AG09309 (cell line): ENCODE measurements around the gene BAIAP2.

ENCODE experiments used
- DNase-seq: peaks from one replicate; pipeline ENCODE4 v3.0.0-alpha.2; 2010; ENCODE audit warnings: low read depth
- H3K4me3 ChIP-seq: 2 replicates; pipeline ENCODE4 v1.5.1; 2011; ENCODE audit warnings: mild to moderate bottlenecking, low read depth, low read length, moderate library complexity; ENCODE audit not compliant: control insufficient read depth
- TF ChIP-seq, protein P1 (sequence below): IDR thresholded peaks from 2 replicates; pipeline ENCODE4 v1.5.1; 2011; ENCODE audit warnings: mild to moderate bottlenecking, low read depth, low read length, inconsistent platforms; ENCODE audit not compliant: insufficient read depth, control insufficient read depth; ENCODE audit errors: missing control alignments

Gene BAIAP2

DNA sequence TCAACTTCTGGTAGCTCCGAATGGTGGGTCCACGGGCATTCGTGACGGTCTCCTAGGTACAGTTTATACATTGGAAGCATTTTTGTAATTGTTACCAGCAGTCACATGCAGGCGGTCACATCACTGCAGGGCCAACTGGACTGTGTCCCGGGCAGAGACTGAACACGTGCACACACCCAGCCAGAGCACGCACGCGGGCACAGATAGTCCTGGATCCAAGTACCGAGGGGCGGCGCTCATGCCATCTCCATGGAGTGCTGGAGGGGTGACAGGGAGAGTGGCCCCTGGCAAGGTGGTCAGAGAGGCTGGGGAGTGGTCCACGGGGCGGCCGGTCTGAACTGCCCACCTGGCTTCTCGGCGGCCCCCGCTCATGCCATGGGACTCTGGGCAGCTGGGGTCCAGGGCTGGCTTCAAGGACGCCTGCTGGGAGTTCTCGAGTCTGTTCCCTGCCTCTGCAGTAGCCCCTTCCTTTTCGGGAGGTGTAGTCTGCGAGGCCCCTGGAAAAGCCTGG lies 34.2 kb downstream of the BAIAP2 start:
- H3K4me3 ChIP-seq: no peak overlapping the region
- TF ChIP-seq, protein P1, sequence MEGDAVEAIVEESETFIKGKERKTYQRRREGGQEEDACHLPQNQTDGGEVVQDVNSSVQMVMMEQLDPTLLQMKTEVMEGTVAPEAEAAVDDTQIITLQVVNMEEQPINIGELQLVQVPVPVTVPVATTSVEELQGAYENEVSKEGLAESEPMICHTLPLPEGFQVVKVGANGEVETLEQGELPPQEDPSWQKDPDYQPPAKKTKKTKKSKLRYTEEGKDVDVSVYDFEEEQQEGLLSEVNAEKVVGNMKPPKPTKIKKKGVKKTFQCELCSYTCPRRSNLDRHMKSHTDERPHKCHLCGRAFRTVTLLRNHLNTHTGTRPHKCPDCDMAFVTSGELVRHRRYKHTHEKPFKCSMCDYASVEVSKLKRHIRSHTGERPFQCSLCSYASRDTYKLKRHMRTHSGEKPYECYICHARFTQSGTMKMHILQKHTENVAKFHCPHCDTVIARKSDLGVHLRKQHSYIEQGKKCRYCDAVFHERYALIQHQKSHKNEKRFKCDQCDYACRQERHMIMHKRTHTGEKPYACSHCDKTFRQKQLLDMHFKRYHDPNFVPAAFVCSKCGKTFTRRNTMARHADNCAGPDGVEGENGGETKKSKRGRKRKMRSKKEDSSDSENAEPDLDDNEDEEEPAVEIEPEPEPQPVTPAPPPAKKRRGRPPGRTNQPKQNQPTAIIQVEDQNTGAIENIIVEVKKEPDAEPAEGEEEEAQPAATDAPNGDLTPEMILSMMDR: no peak
- DNase-seq: no peak

DNA sequence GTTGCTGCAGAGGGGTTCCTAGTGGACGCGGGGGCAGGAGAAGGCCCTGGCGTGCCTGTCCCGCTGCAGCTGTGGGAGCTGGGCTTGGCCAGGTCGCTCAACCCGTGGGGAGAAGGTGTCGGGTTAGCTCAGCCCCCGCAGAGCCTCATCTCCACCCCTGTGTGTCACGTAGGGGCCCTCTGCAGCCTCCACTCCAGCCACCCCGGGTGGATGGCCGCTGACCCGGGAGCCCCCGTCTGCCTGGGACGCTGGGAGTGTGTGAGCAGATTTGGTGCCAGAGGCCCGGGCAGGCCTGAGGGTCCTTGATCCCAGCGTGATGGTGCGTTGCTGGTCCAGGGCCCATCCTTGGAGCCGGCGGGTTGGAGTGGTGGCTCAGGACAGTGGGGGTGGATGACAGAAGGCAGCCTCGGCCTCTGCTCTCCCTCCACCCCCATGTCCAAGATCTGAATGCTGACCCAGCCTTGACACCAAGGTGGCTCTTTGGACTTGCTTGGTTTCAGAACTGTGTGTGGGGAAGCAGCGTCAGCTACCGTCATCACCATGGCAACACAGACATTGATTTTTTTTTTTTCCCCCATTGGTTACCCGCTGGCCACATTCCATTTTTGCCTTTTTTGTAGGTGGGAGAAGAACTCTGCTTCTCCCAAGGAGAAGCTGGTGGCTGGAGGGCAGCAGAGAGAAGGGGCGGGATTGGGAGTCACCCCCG lies 35.7 kb downstream of the BAIAP2 start:
- DNase-seq: no peak
- TF ChIP-seq, protein P1: no peak
- H3K4me3 ChIP-seq: no peak overlapping the region

DNA sequence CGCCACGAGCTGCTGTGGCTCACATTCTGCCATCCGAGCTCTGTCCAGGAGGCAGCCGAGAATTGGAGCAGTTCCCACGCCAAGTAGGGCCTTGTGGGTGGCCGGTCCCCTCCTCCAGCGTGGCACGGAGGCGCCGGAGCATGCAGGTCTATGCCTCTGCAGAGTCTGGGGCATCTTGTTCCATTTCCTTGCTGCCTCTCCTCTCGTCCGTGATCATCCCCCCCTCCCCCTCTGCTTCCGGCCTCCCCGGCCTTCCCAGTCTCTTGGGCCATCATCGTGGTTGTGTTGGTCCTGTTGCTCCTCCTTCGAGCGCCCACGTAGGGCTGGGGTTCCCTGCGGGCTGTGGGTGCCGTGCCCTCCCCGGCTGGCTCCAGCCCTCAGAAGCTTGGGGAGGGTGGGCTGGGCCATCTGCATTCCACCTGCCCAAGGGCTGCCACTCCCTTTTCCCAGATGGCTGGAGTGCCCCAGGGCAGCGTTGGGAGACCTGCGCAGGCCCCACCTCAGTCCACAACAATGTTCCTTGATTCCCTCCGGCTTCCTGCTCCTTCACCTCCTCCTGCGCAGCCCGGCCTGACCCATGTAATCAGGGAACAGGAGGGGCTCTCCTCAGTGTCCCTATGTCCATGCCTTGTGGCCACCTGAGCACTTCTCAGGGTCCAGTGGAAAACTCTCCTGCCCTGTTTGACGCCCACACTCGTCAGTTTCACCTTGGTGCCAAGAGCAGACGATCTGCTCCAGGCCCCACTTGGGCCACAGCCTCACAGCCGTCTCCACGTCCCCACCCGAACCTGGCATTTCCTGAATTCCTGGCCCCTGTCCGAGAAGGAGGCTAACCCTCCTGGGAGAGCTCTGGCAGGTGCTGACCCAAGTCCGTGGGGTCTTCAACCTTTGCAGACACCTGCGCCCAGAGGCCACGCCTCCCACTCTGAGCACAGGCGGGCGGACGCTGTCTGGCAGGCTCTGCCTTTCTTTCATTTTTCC lies 37.1 kb downstream of the BAIAP2 start:
- no peak overlapping the region for H3K4me3 ChIP-seq
- TF ChIP-seq, protein P1: no peak
- no peak for DNase-seq

DNA sequence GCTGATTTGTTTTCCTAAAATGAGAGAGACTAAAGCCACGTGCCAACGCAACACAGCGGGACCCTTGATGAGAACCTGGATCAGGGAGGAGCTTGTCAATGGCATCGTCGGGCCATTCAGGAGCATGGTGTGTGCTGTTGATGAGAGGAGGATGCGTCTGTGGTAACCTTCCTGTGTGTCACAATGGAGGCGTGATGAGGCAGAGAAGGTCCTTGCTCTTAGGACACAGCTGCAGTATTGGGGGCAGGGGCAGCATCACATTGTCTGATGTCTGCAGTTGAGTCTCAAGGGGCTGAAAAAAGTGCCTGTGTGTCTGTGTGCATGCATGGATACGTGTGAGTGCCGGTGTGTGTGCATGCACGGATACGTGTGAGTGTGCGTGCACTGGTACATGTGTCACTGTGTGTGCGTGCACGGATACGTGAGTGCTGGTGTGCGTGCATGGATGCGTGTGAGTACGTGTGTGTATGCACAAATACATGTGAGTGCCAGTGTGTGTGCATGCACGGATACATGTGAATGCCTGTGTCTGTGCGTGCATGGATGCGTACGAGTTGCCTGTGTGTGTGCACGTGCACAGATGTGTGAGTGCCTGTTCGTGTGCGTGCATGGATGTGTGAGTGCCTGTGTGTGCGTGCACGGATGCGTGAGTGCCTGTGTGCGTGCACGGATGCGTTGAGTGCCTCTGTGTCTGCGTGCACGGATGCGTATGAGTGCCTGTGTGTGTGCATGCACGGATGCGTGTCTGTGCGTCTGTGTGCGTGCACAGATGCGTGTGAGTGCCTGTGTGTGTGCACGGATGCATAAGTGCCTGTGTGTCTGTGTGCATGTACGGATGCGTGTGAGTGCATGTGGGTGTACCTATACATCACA lies 39.3 kb downstream of the BAIAP2 start:
- H3K4me3 ChIP-seq: no peak overlapping the region
- no peak for DNase-seq
- TF ChIP-seq, protein P1: no peak

DNA sequence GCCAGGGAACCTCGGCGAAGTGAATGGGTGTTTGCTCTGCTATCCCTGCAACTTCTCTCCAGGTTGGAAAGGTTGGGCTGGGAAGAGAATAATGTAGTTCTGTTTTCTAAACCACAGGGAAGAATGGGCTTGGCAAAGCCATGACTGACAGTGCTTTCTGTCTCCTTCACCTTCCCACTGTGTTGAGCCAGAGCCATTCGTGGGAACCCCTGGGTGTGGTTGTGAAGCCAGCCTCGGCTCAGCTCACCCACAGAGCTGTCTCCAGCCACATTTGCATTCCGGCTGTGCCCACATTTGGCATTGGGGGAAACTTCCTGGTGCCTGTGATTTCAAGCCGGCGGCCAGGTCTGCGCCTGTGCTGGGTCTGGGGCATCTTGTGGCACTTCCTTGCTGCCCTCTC lies 39.9 kb downstream of the BAIAP2 start:
- H3K4me3 ChIP-seq: no peak overlapping the region
- no peak for DNase-seq
- TF ChIP-seq, protein P1: no peak

DNA sequence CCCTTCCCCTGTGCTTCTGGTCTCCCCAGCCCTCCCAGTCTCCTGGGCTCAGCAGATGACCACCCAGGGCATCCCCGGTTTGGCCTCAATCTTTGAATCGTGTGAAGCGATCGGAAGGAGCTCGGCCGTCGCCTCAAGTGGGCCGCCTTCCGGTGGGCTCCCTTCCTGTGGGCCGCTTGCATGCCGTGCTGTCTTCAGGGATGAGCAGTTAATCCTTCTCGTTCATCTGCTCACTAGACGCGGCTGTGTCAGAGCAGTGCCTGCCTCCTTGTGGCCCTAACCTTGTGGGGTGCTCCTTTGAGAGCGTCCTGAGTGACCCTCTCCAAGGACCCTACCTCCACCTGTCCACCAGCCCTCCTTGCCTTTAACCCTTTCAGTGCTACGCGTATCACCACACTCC lies 40.4 kb downstream of the BAIAP2 start:
- DNase-seq: no peak
- TF ChIP-seq, protein P1: no peak
- H3K4me3 ChIP-seq: no peak overlapping the region
